Breast epithelium (tissue), 3 donors: ENCODE data around the gene XPO1.

Experiments
- CTCF ChIP-seq, 3 donors: fragments of 450-650 bp; IDR thresholded peaks; one replicate each; pipeline ENCODE4 v1.5.1; 2016 to 2017; ENCODE audit warnings: antibody characterized with exemption in 3 of 3, mild to moderate bottlenecking in 3 of 3, moderate library complexity in 3 of 3
- POLR2A ChIP-seq: fragments of 450-650 bp; IDR thresholded peaks from one replicate; pipeline ENCODE4 v1.6.1; 2016; ENCODE audit warnings: antibody characterized with exemption, mild to moderate bottlenecking, moderate library complexity
- POLR2AphosphoS5 ChIP-seq, 3 donors: sonication (generic); formaldehyde crosslinking; IDR thresholded peaks; one replicate each; pipeline ENCODE4 v1.6.1; 2017; ENCODE audit warnings: antibody characterized with exemption in 3 of 3

GRCh38 chr2:61470122-61470951, 67.8 kb downstream of the XPO1 start:
- TF ChIP-seq CTCF (IDR thresholded peaks at IDR 0.05) (no peak), POLR2AphosphoS5 (IDR thresholded peaks at IDR 0.05) (peak in 1 of 3 donors; percentile 35), POLR2A (no peak)
